Glutamatergic neuron (in vitro differentiated cells): ENCODE results near the gene ISX. TPM values are rescaled to one million over a fixed set of nuclear protein-coding genes. Genes with fewer than 3 reads are reported as not detected.

Source experiments
- DNase-seq: peaks from one replicate; pipeline ENCODE4 v3.0.0; 2022
- H3K27ac Mint-ChIP-seq: one replicate; pipeline ENCODE4 v1.8.0; 2020; ENCODE audit warnings: mild to moderate bottlenecking, mixed read lengths, inconsistent platforms; ENCODE audit not compliant: unreplicated experiment
- H3K27me3 Mint-ChIP-seq: one replicate; pipeline ENCODE4 v1.8.0; 2020; ENCODE audit warnings: mild to moderate bottlenecking, moderate library complexity, mixed read lengths, inconsistent platforms; ENCODE audit not compliant: unreplicated experiment
- H3K36me3 Mint-ChIP-seq: one replicate; pipeline ENCODE4 v1.8.0; 2020; ENCODE audit warnings: mild to moderate bottlenecking, mixed read lengths, inconsistent platforms; ENCODE audit not compliant: unreplicated experiment
- H3K4me1 Mint-ChIP-seq: one replicate; pipeline ENCODE4 v1.8.0; 2020; ENCODE audit warnings: mild to moderate bottlenecking, low read depth, mixed read lengths, inconsistent platforms; ENCODE audit not compliant: unreplicated experiment
- H3K4me3 Mint-ChIP-seq: one replicate; pipeline ENCODE4 v1.8.0; 2020; ENCODE audit warnings: mild to moderate bottlenecking, mixed read lengths, inconsistent platforms; ENCODE audit not compliant: unreplicated experiment
- H3K9me3 Mint-ChIP-seq: one replicate; pipeline ENCODE4 v1.8.0; 2020; ENCODE audit warnings: mild to moderate bottlenecking, moderate library complexity, mixed read lengths, inconsistent platforms; ENCODE audit not compliant: unreplicated experiment
- total RNA-seq: library from RNA; stranded (reverse); fragmentation: NEBNext Ultra II Directional; extraction: Animal tissue kit (Norgen Biotek cat#: 25700); gene quantifications from one replicate; pipeline ENCODE4 v1.2.1, GENCODE V29; 2021; ENCODE audit not compliant: unreplicated experiment
- TF ChIP-seq, protein P1 (sequence below): fragments of 200-600 bp; sonication (generic); IDR thresholded peaks from one replicate; pipeline ENCODE4 v1.5.0; 2021; ENCODE audit not compliant: partially characterized antibody, unreplicated experiment

ISX gene
- total RNA-seq, 1 donor from 2014 or later: not detected

DNA sequence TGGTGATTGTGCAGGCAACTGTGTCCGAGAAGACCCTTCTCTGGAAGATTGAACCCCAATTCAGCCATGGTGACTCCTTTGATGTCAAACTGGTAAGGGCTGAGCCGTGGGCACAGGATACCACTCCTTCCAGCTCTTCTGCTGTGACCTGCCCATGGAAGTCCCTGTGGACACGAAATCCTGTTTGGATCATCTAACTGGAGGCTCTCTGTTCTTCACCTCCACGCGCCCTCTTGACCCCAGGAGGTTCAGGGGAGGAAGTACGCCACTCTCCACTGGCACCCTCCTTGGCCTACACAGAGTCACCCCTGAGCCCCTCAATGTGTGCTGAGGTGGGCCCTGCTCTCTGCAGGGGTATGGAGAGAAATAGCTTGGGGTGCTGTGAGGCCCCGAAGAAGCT, 810 bp downstream of the ISX start:
- peaks cover 7% of the 10 kb centered on the region for H3K27me3 Mint-ChIP-seq
- DNase-seq: no peak
- H3K9me3 Mint-ChIP-seq: peaks cover 2% of the 10 kb centered on the region
- no peaks in the 10 kb centered on the region for H3K4me1 Mint-ChIP-seq
- no peaks in the 10 kb centered on the region for H3K36me3 Mint-ChIP-seq
- H3K4me3 Mint-ChIP-seq: no peak overlapping the region
- no peak overlapping the region for H3K27ac Mint-ChIP-seq
- TF ChIP-seq, protein P1, sequence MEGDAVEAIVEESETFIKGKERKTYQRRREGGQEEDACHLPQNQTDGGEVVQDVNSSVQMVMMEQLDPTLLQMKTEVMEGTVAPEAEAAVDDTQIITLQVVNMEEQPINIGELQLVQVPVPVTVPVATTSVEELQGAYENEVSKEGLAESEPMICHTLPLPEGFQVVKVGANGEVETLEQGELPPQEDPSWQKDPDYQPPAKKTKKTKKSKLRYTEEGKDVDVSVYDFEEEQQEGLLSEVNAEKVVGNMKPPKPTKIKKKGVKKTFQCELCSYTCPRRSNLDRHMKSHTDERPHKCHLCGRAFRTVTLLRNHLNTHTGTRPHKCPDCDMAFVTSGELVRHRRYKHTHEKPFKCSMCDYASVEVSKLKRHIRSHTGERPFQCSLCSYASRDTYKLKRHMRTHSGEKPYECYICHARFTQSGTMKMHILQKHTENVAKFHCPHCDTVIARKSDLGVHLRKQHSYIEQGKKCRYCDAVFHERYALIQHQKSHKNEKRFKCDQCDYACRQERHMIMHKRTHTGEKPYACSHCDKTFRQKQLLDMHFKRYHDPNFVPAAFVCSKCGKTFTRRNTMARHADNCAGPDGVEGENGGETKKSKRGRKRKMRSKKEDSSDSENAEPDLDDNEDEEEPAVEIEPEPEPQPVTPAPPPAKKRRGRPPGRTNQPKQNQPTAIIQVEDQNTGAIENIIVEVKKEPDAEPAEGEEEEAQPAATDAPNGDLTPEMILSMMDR: no peak

DNA sequence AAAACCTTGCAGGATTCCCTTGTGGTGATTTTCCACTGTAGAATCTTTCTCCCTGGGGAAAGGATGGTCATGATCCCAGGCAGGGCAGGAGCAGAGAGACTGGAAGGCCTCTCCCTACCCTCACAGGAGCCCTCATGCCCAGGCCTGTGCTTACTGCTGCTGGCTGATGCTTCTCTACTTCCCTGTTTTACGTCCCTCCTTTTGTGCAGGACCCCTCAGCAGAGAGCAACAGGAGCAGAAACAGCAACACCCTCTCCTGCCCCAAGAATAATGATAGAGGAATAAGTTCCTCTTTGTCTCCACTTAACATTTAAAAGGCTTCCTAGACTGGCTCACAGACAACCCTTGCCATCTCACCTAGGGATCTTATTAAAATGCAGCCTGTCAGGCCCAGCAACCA, 3.6 kb downstream of the ISX start:
- no peak overlapping the region for H3K4me3 Mint-ChIP-seq
- no peak overlapping the region for H3K27ac Mint-ChIP-seq
- H3K9me3 Mint-ChIP-seq: peaks cover 2% of the 10 kb centered on the region
- no peaks in the 10 kb centered on the region for H3K4me1 Mint-ChIP-seq
- no peak for DNase-seq
- H3K27me3 Mint-ChIP-seq: peaks cover 5% of the 10 kb centered on the region
- TF ChIP-seq, protein P1: no peak
- no peaks in the 10 kb centered on the region for H3K36me3 Mint-ChIP-seq

DNA sequence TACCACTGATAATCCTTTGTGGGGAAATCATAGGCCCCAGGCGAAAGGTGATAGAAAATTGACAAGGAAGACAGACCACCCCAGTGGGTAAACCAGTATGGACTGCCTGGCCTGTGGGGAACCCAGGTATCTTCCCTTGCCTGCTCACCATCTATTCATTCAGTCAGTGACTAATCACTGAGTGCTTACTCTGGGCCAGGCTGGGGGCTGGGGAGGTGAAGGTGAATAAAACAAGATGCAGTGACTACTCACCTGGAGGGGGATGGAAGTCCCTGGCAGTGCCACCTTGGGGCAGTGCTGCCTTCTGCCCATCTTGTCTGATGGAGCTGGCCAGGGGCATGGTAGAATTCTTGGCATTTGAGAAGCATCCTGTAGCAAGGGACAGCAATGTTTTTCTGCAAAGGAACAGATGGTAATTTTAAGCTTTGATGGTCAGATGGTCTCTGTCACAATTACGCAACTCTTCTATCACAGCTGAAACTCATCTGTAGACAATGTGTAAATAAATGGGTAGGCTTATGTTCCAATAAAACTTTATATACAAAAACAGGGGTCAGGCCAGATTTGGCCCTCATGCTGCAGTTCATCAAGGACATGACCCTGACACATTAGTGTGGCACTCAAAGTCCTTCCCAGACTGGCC, 4.6 kb downstream of the ISX start:
- TF ChIP-seq, protein P1: no peak
- H3K36me3 Mint-ChIP-seq: no peaks in the 10 kb centered on the region
- H3K4me1 Mint-ChIP-seq: no peaks in the 10 kb centered on the region
- no peak overlapping the region for H3K4me3 Mint-ChIP-seq
- no peak overlapping the region for H3K27ac Mint-ChIP-seq
- H3K9me3 Mint-ChIP-seq: peaks cover 2% of the 10 kb centered on the region
- DNase-seq: no peak
- H3K27me3 Mint-ChIP-seq: peaks cover 3% of the 10 kb centered on the region

- peaks cover 3% of the 10 kb centered on the region for H3K27me3 Mint-ChIP-seq
- TF ChIP-seq, protein P1: no peak
- H3K27ac Mint-ChIP-seq: no peak overlapping the region
These were observed 5.8 kb downstream of the ISX start for GRCh38 chr22:35071784-35072183.

DNA sequence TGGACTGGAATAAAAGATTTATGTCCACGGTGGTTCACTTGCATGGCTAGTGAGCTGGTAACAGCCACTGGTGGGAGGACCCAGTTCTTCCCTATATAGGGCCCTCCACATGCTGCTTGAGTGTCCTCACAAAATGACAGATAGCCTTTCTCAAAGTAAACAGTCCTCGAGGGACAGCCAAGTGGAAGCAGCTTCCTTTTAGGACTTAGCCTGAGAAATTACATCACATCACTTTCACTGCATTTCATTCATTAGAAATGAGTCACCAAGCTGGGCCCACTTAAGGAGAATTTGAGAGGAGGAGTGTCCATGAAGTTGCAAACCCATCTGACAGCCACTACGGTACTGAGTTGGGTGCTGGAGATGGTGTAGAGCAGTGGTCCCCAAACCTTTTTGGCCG, 7.0 kb downstream of the ISX start:
- Mint-ChIP-seq H3K36me3 (no peaks in the 10 kb centered on the region), H3K4me1 (no peaks in the 10 kb centered on the region), H3K4me3 (no peak overlapping the region), H3K27me3 (peaks cover 1% of the 10 kb centered on the region), H3K27ac (no peak overlapping the region), H3K9me3 (peaks cover 2% of the 10 kb centered on the region)
- TF ChIP-seq, protein P1: no peak
- DNase-seq: no peak

More at GRCh38 chr22:35071784-35072183, 5.8 kb downstream of the ISX start:
- H3K4me1 Mint-ChIP-seq: no peaks in the 10 kb centered on the region
- no peak for DNase-seq
- H3K9me3 Mint-ChIP-seq: peaks cover 2% of the 10 kb centered on the region
- H3K4me3 Mint-ChIP-seq: no peak overlapping the region
- no peaks in the 10 kb centered on the region for H3K36me3 Mint-ChIP-seq
